Gastroesophageal sphincter (tissue), 3 donors: ENCODE results near the gene ZNF653.

Experiments used
- CTCF ChIP-seq, 4 experiments: fragments of 200-600 bp in 2 of 4; fragments of 450-650 bp in 2 of 4; sonication (generic) in 1 of 4; IDR thresholded peaks; one replicate each; pipeline ENCODE4 v1.5.1; 2017 to 2019; ENCODE audit warnings: antibody characterized with exemption in 4 of 4, mild to moderate bottlenecking in 2 of 4, moderate library complexity in 2 of 4
- EP300 ChIP-seq: sonication (generic); formaldehyde crosslinking; IDR thresholded peaks from one replicate; pipeline ENCODE4 v1.6.1; 2017; ENCODE audit warnings: antibody characterized with exemption, mild to moderate bottlenecking
- POLR2A ChIP-seq, 2 donors: fragments of 450-650 bp; IDR thresholded peaks; one replicate each; pipeline ENCODE4 v1.6.1; 2017; ENCODE audit warnings: antibody characterized with exemption in 2 of 2, mild to moderate bottlenecking in 2 of 2, moderate library complexity in 1 of 2
- POLR2AphosphoS5 ChIP-seq: sonication (generic); formaldehyde crosslinking; IDR thresholded peaks from one replicate; pipeline ENCODE4 v1.6.1; 2017; ENCODE audit warnings: antibody characterized with exemption

GRCh38 chr19:11539495-11540365 is 34.1 kb upstream of the ZNF653 start:
- TF ChIP-seq POLR2A (IDR thresholded peaks at IDR 0.05) (peak; percentile 60 to 69), CTCF (IDR thresholded peaks at IDR 0.05) (no peak), EP300 (no peak), POLR2AphosphoS5 (peak; percentile 58)
